ENCODE results near the gene NCKAP5. TPM values are rescaled to one million over a fixed set of nuclear protein-coding genes. Genes with fewer than 3 reads are reported as not detected.

NCKAP5 gene
- total and polyA plus RNA-seq, 2 of the 8 experiments (the other 6 are each of a cell fraction or from before 2014, with no cell fraction given): 0.27 to 0.86 TPM

GRCh38 chr2:133316557-133316956, 251.7 kb downstream of the NCKAP5 start:
- no peak overlapping the region for H2AK5ac ChIP-seq (ENCODE audit: low read depth, low read length)
- TF ChIP-seq BCL11A (IDR thresholded peaks at IDR 0.05; ENCODE audit: low read depth in 2 of 2, low read length in 2 of 2) (no peak), POLR2A (IDR thresholded peaks at IDR 0.05; ENCODE audit: control extremely low read depth in 1 of 2, low read depth in 2 of 2, low read length in 2 of 2) (no peak), SP4 (IDR thresholded peaks at IDR 0.05; ENCODE audit: low read length) (no peak), RBBP5 (IDR thresholded peaks at IDR 0.05; ENCODE audit: borderline replicate concordance, low read depth, low read length) (no peak), CHD1 (IDR thresholded peaks at IDR 0.05; ENCODE audit: low read depth, low read length) (no peak), ATF2 (IDR thresholded peaks at IDR 0.05; ENCODE audit: low read length) (no peak), CHD2 (IDR thresholded peaks at IDR 0.05; ENCODE audit: low read length) (no peak), HDAC2 (IDR thresholded peaks at IDR 0.05; ENCODE audit: borderline replicate concordance in 1 of 2, low read depth in 2 of 2, low read length in 2 of 2) (no peak), CBX5 (IDR thresholded peaks at IDR 0.05; ENCODE audit: low read depth, low read length) (no peak), KDM4A (IDR thresholded peaks at IDR 0.05; ENCODE audit: low read depth, low read length, severe bottlenecking) (no peak), ZNF274 (IDR thresholded peaks at IDR 0.05; ENCODE audit: borderline replicate concordance, extremely low read depth, low read length) (no peak), YY1 (IDR thresholded peaks at IDR 0.05; ENCODE audit: low read depth, low read length) (no peak), E2F6 (IDR thresholded peaks at IDR 0.05) (no peak)

More at GRCh38 chr2:133316557-133316956, 251.7 kb downstream of the NCKAP5 start:
- Histone ChIP-seq H3K36me3 (ENCODE audit: control insufficient read depth in 2 of 4, insufficient read depth in 4 of 4, low read length in 3 of 4) (no peaks in the 10 kb centered on the region), H2BK20ac (ENCODE audit: low read length) (no peak overlapping the region), H3K79me2 (ENCODE audit: control insufficient read depth in 1 of 2, insufficient read depth in 2 of 2, low read length in 2 of 2) (no peaks in the 10 kb centered on the region), H3K18ac (ENCODE audit: extremely low read depth, low read length) (no peak overlapping the region), H2BK5ac (ENCODE audit: low read depth, low read length) (no peak overlapping the region), H3K79me1 (ENCODE audit: low read depth, low read length) (no peaks in the 10 kb centered on the region), H3K14ac (ENCODE audit: insufficient read length) (no peak overlapping the region), H2BK15ac (ENCODE audit: low read length) (no peak overlapping the region), H3K23ac (ENCODE audit: insufficient read length) (no peak overlapping the region), H3K27ac (ENCODE audit: low read depth, low read length) (no peak overlapping the region), H3K9ac (replicated peaks in 1 of 4; ENCODE audit: extremely low read depth in 1 of 4, low read depth in 3 of 4, low read length in 3 of 4) (no peak overlapping the region), H3K4me3 (ENCODE audit: extremely low read depth in 1 of 4, insufficient read depth in 2 of 4, low read depth in 3 of 4, low read length in 4 of 4) (no peak overlapping the region), H4K5ac (ENCODE audit: insufficient read length, low read depth, low read length) (no peak overlapping the region), H4K91ac (replicated peaks; ENCODE audit: insufficient read length, low read length) (no peak overlapping the region), H3K56ac (replicated peaks; ENCODE audit: insufficient read length, low read depth, low read length) (no peak overlapping the region), H2BK120ac (replicated peaks; ENCODE audit: low read depth, low read length) (no peak overlapping the region), H3K27me3 (replicated peaks in 1 of 4; ENCODE audit: control insufficient read depth in 3 of 4, extremely low read depth in 1 of 4, insufficient read depth in 3 of 4, low read length in 3 of 4) (peaks cover 0 to 1% (median 0%) of the 10 kb centered on the region in 4 experiments; a peak in 1 of 7 replicates), H3K4ac (replicated peaks; ENCODE audit: insufficient read length, low read depth, low read length) (no peak overlapping the region), H4K8ac (ENCODE audit: extremely low read depth, insufficient read depth, low read length) (no peak overlapping the region), H2AFZ (ENCODE audit: low read length) (no peak overlapping the region), H3K4me1 (replicated peaks in 1 of 4; ENCODE audit: control insufficient read depth in 3 of 4, insufficient read depth in 4 of 4, low read length in 3 of 4) (no peaks in the 10 kb centered on the region), H3K23me2 (ENCODE audit: low read depth, low read length) (no peaks in the 10 kb centered on the region), H2BK12ac (ENCODE audit: low read depth, low read length) (no peak overlapping the region), H3K4me2 (ENCODE audit: insufficient read depth in 1 of 2, low read depth in 2 of 2, low read length in 2 of 2) (no peak overlapping the region), H4K20me1 (replicated peaks in 1 of 2; ENCODE audit: control insufficient read depth in 1 of 2, insufficient read depth in 2 of 2, low read length in 2 of 2) (no peaks in the 10 kb centered on the region), H3K9me3 (ENCODE audit: insufficient read depth in 2 of 2, low read depth in 1 of 2, low read length in 1 of 2) (no peaks in the 10 kb centered on the region)
- ChIA-PET POLR2A (ENCODE audit: partially characterized antibody) (no interaction called here), CTCF (ENCODE audit: partially characterized antibody) (no interaction called here)
- WGBS, 2 experiments (ENCODE audit: extremely low coverage in 1 of 2, insufficient coverage in 1 of 2, insufficient read length in 1 of 2, insufficient replicate concordance in 2 of 2, low coverage in 1 of 2, low lambda C conversion rate in 2 of 2, missing lambda C conversion rate in 1 of 2): 100% methylated on average over 2 of the region's 2 CpGs; no CpG with 5 or more reads in 1 of the 2 experiments
- DNase-seq (ENCODE audit: low read depth in 1 of 2, low spot score in 2 of 2) (no peak), FAIRE-seq (no peak)
